SJCRH30 (cell line): ENCODE data around the gene CPM. TPM values are rescaled to one million over a fixed set of nuclear protein-coding genes. Genes with fewer than 3 reads are reported as not detected.
"Not testable (repeated sequence)": the region's sequence is repeated elsewhere in the genome, so short reads cannot be mapped to it uniquely, and the experiment has no call there.

Experiments used
- DNase-seq, 2 experiments: peaks; one replicate each; pipeline ENCODE4 v3.0.0-alpha.2; 2015 to 2020
- H3K27ac ChIP-seq: fragments of 250-450 bp; sonication (Bioruptor Pico); 2 replicates; pipeline ENCODE4 v1.5.1; 2020; ENCODE audit warnings: mild to moderate bottlenecking, moderate library complexity
- H3K27me3 ChIP-seq: fragments of 250-450 bp; sonication (Bioruptor Pico); 2 replicates; pipeline ENCODE4 v1.5.1; 2020; ENCODE audit warnings: mild to moderate bottlenecking, moderate library complexity
- H3K36me3 ChIP-seq: fragments of 250-450 bp; sonication (Bioruptor Pico); 2 replicates; pipeline ENCODE4 v1.5.1; 2020; ENCODE audit warnings: mild to moderate bottlenecking, moderate library complexity
- H3K4me1 ChIP-seq: fragments of 250-450 bp; sonication (Bioruptor Pico); 2 replicates; pipeline ENCODE4 v1.5.1; 2020; ENCODE audit warnings: mild to moderate bottlenecking, moderate library complexity
- H3K4me3 ChIP-seq: fragments of 250-450 bp; sonication (Bioruptor Pico); 2 replicates; pipeline ENCODE4 v1.5.1; 2020; ENCODE audit warnings: mild to moderate bottlenecking, moderate library complexity
- H3K9me3 ChIP-seq: fragments of 250-450 bp; sonication (Bioruptor Pico); replicated peaks from 2 replicates; pipeline ENCODE4 v1.5.1; 2020; ENCODE audit warnings: mild to moderate bottlenecking, moderate library complexity
- total RNA-seq: library from RNA; depleted of rRNA; stranded (reverse); fragments of >200 nt; shearing (Covaris generic); gene quantifications from 2 replicates; pipeline ENCODE4 v1.2.3, GENCODE V29; 2014

CPM gene
- total RNA-seq, 1 experiment from 2014 or later = 1.2 TPM

DNA sequence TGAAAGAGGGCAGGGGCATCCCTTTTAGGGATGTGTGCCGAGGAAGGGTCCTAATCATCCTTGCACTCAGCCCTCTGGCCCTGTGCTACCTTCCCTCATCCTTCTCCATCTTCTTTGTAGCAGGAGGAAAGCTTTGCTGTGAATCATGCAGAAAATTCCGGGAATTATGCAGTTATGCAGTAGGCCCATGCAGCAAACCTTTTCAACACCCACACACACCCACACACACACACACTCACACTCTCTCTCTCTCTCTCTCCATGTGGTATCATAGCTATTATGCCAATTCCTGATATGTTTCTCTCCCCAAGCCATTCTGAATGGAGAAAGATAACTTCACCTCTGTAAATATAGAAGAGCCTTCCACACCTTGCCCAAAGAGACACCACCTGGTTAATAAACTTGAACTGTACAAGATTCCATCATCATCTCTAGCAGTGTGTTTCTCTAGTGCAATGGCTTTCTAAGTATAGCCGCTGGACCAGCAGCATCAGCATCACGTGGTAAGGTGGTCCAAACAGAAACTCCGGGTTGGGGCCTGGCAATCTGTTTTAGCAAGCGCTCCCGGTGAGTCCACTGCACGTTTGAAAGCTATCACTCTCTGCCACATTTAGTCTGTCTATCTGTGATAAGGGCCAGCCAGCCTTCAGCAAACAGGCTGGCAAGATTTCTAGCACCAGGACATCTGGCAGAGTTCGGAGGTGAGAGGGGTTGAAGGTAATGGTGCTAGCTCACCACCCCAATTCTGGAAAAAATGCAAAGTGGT is 67.4 kb downstream of the CPM start:
- DNase-seq = no peak
- H3K27ac ChIP-seq = no peak overlapping the region
- H3K9me3 ChIP-seq = no peaks in the 10 kb centered on the region
- no peaks in the 10 kb centered on the region for H3K36me3 ChIP-seq
- no peaks in the 10 kb centered on the region for H3K27me3 ChIP-seq
- no peak overlapping the region for H3K4me3 ChIP-seq
- no peaks in the 10 kb centered on the region for H3K4me1 ChIP-seq

DNA sequence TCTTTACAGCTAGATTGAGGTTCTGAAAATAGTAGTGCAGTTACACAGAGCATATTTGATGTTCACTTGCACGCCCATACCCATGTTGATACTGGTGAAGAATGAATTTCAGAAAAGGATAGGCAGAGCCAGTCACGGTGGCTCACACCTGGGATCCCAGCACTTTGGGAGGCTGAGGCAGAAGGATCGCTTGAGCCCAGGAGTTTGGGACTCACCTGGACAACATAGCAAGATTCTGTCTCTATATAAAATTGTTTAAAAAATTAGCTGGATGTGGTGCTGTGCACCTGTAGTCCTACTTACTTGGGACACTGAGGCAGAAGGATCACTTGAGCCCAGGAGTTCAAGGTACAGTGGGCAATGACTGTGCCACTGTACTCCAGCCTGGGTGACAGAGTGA is 68.4 kb downstream of the CPM start:
- Histone ChIP-seq H3K4me1 (no peaks in the 10 kb centered on the region), H3K27me3 (no peaks in the 10 kb centered on the region), H3K27ac (no peak overlapping the region), H3K4me3 (no peak overlapping the region), H3K9me3 (no peaks in the 10 kb centered on the region), H3K36me3 (no peaks in the 10 kb centered on the region)
- no peak for DNase-seq

DNA sequence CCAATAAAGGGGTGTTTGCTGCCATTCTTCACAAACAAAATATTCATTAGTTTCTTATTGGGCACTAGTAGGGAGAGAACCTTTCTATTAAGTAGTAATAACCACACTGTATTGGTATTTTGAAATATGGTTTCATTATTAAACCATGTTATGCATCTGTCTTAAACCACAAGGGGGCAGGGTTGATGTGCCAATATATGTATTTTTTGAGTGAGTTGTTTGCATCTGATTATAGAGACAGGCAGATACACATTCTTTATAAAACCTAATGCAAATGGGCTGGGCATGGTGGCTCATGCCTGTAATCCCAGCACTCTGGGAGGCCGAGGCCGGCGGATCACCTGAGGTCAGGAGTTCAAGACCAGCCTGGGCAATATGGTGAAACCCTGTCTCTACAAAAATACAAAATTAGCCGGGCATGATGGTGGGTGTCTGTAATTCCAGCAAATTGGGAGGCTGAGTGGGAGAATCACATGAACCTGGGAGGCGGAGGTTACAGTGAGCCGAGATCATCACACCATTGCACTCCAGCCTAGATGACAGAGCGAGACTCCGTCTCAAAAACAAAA is 69.0 kb downstream of the CPM start:
- not testable (repeated sequence) for H3K36me3 ChIP-seq, H3K4me1 ChIP-seq
- DNase-seq = peak; percentile 26 to 63

DNA sequence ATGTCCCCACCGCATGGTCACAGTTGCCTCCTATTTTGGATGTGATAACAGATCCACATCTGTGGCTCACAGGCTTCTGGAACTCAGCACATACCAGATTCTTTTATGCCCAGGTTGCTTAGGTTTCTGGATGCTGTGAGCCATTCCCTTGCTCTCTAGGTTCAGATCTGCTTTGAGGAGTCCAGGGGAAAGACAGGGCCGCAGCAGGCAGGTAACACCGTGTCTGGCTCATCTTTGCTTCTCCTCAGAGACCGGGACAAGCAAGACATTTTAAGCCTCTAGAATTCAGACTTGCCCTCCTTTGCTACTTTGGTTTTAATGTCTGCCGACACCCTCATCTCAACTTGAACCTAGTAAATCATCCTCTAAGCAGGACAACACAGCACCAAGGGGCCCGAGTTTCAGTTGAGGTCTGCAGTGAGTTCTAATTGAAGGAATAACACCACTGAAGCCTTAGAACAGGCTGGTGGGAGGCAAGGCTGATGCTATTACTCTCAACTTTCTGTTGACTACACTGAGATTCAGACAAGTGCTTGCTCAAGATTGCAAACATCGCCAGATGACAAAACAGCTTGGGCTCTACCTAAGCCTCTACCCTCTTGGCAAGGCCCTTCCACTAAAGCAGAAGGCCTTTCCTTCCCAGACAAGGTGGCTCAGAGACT is 69.7 kb downstream of the CPM start:
- no peaks in the 10 kb centered on the region for H3K4me1 ChIP-seq
- DNase-seq = no peak
- H3K27me3 ChIP-seq = no peaks in the 10 kb centered on the region
- H3K9me3 ChIP-seq = no peaks in the 10 kb centered on the region
- H3K27ac ChIP-seq = no peak overlapping the region
- no peaks in the 10 kb centered on the region for H3K36me3 ChIP-seq
- no peak overlapping the region for H3K4me3 ChIP-seq

More for the DNA sequence above, 69.0 kb downstream of the CPM start:
- H3K27ac ChIP-seq, H3K27me3 ChIP-seq, H3K4me3 ChIP-seq, H3K9me3 ChIP-seq: not testable (repeated sequence)

DNA sequence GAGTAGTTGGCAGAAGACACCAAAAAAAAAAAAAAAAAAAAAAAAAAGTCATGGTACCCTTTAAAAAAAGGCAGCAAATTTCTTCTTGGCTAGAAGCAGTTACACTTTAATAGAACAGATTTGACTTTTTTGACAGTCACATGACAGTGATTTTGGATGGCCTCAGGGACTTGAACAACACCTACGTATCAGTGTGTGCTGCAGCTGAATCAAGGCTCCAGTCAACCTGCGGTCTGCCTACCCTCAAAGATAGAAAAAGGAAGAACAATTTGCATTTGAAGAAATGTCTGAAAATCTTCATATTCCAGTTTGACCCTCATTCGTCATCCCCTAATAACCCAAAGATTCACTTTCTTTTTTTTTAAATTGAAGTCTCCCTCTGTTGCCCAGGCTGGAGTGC is 71.1 kb downstream of the CPM start:
- no peaks in the 10 kb centered on the region for H3K27me3 ChIP-seq
- DNase-seq = no peak

DNA sequence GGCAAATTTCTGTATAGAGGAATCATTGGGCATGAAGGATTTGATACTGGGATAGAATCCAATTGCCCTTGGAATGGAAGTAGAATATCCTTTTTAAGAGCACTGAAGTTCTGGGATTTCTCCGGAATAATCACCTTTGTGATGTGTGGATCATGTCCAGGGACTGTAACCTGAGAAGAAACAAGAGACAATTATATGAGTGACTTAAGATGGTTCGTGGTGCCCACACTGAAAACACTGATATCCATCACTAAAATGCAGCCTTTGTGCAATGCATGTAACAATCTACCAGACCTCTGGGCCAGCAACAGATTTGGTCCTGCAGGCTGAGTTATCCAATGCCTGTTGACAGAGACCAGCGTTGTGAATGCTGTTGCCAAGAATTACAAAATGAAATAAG is 76.5 kb downstream of the CPM start:
- Histone ChIP-seq H3K27ac (no peak overlapping the region), H3K36me3 (no peaks in the 10 kb centered on the region), H3K9me3 (no peaks in the 10 kb centered on the region), H3K4me3 (no peak overlapping the region), H3K4me1 (no peaks in the 10 kb centered on the region), H3K27me3 (no peaks in the 10 kb centered on the region)
- DNase-seq = no peak

More for the DNA sequence above, 71.1 kb downstream of the CPM start:
- Histone ChIP-seq H3K4me3 (no peak overlapping the region), H3K36me3 (no peaks in the 10 kb centered on the region), H3K9me3 (no peaks in the 10 kb centered on the region), H3K4me1 (no peaks in the 10 kb centered on the region), H3K27ac (no peak overlapping the region)

DNA sequence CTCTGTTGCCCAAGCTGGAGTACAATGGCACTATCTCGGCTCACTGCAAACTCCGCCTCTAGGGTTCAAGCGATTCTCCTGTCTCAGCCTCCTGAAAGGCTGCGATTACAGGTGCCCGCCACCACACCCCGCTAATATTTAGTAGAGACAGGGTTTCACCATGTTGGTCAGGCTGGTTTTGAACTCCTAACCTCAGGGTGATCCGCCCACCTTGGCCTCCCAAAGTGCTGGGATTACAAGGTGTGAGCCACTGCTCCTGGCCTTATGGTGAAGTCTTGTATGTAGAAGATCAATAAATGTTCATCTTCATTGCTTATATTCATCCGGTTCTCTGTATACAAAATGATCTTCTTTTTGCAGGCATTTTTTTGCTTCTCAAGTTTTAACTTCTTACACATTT is 77.2 kb downstream of the CPM start:
- no peaks in the 10 kb centered on the region for H3K36me3 ChIP-seq
- H3K9me3 ChIP-seq = no peaks in the 10 kb centered on the region
- H3K4me3 ChIP-seq = no peak overlapping the region
- no peaks in the 10 kb centered on the region for H3K4me1 ChIP-seq
- no peak for DNase-seq
- H3K27me3 ChIP-seq = no peaks in the 10 kb centered on the region
- no peak overlapping the region for H3K27ac ChIP-seq

DNA sequence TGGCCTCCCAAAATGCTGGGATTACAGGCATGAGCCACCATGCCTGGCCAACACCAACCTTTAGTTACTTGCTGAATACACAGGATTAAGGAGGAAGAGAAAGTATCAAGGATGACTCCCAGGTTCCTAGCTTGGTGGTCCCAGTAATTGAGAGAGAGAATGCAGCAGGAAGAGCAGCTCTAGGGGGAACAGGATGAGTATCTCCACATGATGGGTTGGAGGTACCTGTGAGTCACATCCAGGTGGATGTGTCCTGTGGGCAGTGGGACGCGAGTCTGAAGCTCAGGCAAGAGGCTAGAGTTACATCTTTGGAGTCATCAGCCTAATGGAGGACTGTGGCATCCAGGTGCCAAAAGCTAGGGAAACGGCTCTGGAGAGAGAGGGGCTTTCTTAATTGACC is 77.9 kb downstream of the CPM start:
- H3K9me3 ChIP-seq = no peaks in the 10 kb centered on the region
- H3K4me1 ChIP-seq = no peaks in the 10 kb centered on the region
- H3K27ac ChIP-seq = no peak overlapping the region
- no peak overlapping the region for H3K4me3 ChIP-seq
- H3K36me3 ChIP-seq = no peaks in the 10 kb centered on the region
- no peaks in the 10 kb centered on the region for H3K27me3 ChIP-seq
- no peak for DNase-seq

DNA sequence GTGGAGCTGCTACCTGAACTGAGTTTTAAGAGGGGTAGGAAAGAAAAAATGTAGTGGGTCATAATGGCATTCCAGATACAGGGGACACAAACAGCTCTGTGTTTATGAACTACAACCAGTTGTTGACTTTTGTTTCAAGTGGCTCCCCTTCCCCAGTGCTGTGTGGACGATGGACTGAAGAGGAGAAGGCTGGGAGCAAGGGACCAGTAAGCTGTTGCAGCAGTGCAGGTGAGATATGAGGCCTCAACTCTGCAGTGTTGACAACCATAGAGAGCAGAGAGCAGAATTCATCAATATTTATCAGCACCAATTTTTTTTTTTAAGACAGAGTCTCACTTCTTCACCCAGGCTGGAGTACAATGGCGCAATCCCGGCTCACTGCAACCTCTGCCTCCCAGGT is 78.4 kb downstream of the CPM start:
- DNase-seq = no peak

DNA sequence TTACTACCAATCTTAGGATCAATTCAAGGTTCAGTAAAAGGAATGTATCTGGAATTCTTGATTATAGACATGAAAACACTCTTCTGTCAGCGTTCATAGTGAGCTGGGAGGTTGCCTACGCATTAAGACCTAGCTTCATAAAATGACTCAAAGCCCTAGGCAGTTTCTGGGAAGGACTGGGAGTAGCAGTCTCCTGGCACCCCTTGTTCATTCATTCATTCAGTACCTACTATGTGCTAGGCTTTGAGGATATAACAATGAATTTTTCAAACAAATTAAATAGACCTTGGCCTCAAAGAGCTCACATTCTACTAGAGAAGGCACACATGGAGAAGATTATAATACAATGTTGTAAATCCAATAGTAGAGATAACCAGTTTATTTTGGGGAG is 78.9 kb downstream of the CPM start:
- Histone ChIP-seq H3K4me3 (no peak overlapping the region), H3K9me3 (no peaks in the 10 kb centered on the region), H3K4me1 (no peaks in the 10 kb centered on the region), H3K27me3 (no peaks in the 10 kb centered on the region), H3K27ac (no peak overlapping the region), H3K36me3 (no peaks in the 10 kb centered on the region)
- DNase-seq = no peak

More for the DNA sequence above, 78.4 kb downstream of the CPM start:
- Histone ChIP-seq H3K4me3 (no peak overlapping the region), H3K36me3 (no peaks in the 10 kb centered on the region), H3K27ac (no peak overlapping the region), H3K9me3 (no peaks in the 10 kb centered on the region), H3K27me3 (no peaks in the 10 kb centered on the region), H3K4me1 (no peaks in the 10 kb centered on the region)

DNA sequence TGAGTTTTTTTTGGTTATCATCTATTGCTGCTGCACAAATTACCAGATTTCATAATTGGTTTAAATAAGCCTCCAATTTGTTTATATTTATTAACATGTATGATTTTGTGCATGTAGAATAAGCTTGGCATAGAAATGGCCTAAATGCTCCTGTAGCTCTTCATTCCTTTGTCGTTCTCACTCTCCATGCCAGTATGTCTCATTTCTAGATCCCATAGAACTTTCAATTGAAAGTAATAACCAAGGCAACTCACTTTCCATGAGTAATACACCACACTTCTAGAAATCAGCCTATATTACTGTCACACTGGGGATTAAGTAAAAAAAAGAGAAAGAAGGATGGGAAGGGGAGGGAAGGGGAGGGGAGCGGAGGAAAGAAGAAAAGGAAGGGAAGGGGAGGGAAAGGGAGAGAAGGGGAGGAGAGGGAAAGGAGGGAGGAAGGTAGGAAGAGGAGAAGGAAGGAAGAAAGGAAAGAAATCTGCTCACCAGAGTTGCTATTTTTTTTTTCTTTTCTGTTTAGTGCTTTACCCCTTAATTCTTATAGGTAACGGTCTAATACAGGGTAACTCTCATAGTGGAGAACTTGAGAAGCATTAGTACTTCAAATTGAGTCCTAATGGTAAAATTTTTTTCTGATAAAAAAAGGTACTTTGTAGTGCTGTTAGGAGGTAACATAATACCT is 79.4 kb downstream of the CPM start:
- Histone ChIP-seq H3K27me3 (no peaks in the 10 kb centered on the region), H3K9me3 (no peaks in the 10 kb centered on the region), H3K27ac (no peak overlapping the region), H3K36me3 (no peaks in the 10 kb centered on the region), H3K4me3 (no peak overlapping the region), H3K4me1 (no peaks in the 10 kb centered on the region)
- DNase-seq = no peak

DNA sequence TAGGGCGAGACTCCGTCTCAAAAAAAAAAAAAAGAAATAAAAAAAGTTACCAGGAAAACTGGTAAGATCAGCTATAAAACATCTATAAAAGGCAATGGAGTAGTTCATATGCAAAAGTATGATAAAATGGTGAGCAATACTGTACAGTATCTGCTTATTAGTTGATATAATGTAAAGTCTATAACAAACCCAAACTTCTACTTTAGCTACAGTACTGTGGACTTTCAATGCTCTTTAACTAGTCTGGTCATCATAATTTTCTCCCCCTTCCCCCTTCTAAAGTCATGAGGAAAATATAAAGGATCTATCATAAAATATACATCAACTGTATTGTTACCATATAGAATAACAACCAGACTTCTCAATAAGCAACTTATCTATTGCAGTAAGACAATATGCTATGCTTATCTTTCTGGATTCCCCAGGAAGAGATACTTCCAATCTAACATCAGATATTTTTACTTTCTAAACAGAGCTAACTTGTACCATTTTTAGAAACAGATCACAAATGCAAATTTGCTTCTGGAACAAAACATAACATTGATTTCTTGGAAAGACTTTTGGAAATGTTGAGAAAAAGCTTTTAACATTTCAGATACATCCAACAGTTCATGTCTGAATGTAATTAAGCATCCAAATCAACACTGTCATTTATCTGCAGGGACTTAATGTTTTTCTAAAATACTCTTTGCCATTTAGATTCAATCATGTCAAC is 81.2 kb downstream of the CPM start:
- Histone ChIP-seq H3K27ac (no peak overlapping the region), H3K4me3 (no peak overlapping the region), H3K4me1 (no peaks in the 10 kb centered on the region), H3K36me3 (no peaks in the 10 kb centered on the region), H3K27me3 (no peaks in the 10 kb centered on the region), H3K9me3 (no peaks in the 10 kb centered on the region)
- no peak for DNase-seq

DNA sequence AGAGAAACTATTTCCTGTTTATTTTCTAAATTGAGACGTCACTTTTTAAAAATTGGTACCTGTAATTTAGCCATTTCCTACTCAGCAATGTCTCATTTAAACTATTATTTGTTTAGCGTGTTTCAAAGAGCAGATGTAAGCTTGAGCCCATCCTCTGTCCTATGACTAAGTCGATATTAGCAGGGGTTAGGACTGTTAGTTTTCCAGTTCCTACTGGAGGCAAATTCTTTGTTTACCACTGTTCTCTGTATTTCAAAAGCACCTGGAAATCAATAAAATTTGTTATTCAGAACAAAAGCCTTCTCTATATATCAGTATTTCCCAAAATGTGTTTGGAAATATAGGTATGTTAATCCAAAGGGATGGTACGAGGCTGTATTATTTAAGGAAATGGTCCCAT is 82.6 kb downstream of the CPM start:
- no peak for DNase-seq
- H3K27ac ChIP-seq = no peak overlapping the region
- H3K4me3 ChIP-seq = no peak overlapping the region
- 0 out of 2 replicates have a peak, but pooled peaks cover 2% of the 10 kb centered on the region for H3K36me3 ChIP-seq
- no peaks in the 10 kb centered on the region for H3K27me3 ChIP-seq
- no peaks in the 10 kb centered on the region for H3K9me3 ChIP-seq
- no peaks in the 10 kb centered on the region for H3K4me1 ChIP-seq

DNA sequence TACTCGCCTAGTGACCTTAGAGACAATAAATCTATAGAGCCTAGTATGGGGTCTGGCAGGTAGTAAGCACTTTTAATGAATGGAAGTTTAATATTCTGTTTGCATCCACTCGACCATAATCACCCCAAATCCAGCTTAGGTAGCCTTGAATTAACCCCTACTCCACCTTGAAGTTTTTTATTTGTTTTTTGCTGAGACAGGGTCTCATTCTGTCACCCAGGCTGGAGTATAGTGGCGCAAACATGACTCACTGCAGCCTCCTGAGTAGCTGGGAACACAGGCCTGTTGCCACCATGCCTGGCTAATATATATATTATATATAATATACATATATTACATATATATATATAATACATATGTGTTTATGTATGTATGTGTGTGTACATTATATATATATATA is 86.2 kb downstream of the CPM start:
- no peak for DNase-seq
- H3K27me3 ChIP-seq = no peaks in the 10 kb centered on the region
- no peak overlapping the region for H3K4me3 ChIP-seq
- H3K27ac ChIP-seq = no peak overlapping the region
- peaks cover 16% of the 10 kb centered on the region for H3K36me3 ChIP-seq
- no peaks in the 10 kb centered on the region for H3K9me3 ChIP-seq
- no peaks in the 10 kb centered on the region for H3K4me1 ChIP-seq
